Thoracic aorta (tissue), 2 donors: Measurements from ENCODE around the gene HOXC9. TPM values are rescaled to one million over a fixed set of nuclear protein-coding genes. Genes with fewer than 3 reads are reported as not detected.

ENCODE experiments used
- ATAC-seq: fragments of 150-250 bp; one replicate; pipeline ENCODE4 v1.8.0; 2017; ENCODE audit warnings: low read depth; ENCODE audit not compliant: insufficient number of reproducible peaks, low FRiP score
- DNase-seq: peaks from one replicate; pipeline ENCODE4 v3.0.0-alpha.2; 2020; ENCODE audit warnings: low spot score
- H3K27ac ChIP-seq, 2 donors: fragments of 200-600 bp; sonication (generic); 1 replicate in 1 of 2; 2 replicates in 1 of 2; pipeline ENCODE4 v1.5.1; 2016; ENCODE audit warnings: mild to moderate bottlenecking in 2 of 2, moderate library complexity in 2 of 2
- H3K27me3 ChIP-seq: fragments of 200-600 bp; sonication (generic); replicated peaks from 2 replicates; pipeline ENCODE4 v1.6.0; 2016; ENCODE audit warnings: mild to moderate bottlenecking; ENCODE audit not compliant: insufficient read depth
- H3K36me3 ChIP-seq: fragments of 200-600 bp; sonication (generic); one replicate; pipeline ENCODE4 v1.5.1; 2016
- H3K4me1 ChIP-seq, 2 donors: fragments of 200-600 bp; sonication (generic); 1 replicate in 1 of 2; 2 replicates in 1 of 2; pipeline versions ENCODE4 v1.5.1 to v1.6.0; 2016; ENCODE audit warnings: low read depth in 2 of 2, mild to moderate bottlenecking in 1 of 2; ENCODE audit not compliant: control insufficient read depth in 1 of 2
- H3K4me3 ChIP-seq: fragments of 200-600 bp; sonication (generic); 2 replicates; pipeline ENCODE4 v1.5.1; 2016; ENCODE audit warnings: mild to moderate bottlenecking
- H3K9me3 ChIP-seq: fragments of 200-600 bp; sonication (generic); 2 replicates; pipeline ENCODE4 v1.5.1; 2016
- total RNA-seq, 2 donors: library from RNA; depleted of rRNA; stranded (reverse); fragments of >200 nt; gene quantifications; one replicate each; pipeline versions ENCODE4 v1.1.0 to v1.2.3, GENCODE V29; 2016
- TF ChIP-seq, protein P1 (sequence below): fragments of 200-600 bp; sonication (generic); IDR thresholded peaks from one replicate; pipeline ENCODE4 v1.5.1; 2019; ENCODE audit warnings: antibody characterized with exemption

Gene HOXC9
- total RNA-seq, 2 donors from 2014 or later, result not detected

DNA sequence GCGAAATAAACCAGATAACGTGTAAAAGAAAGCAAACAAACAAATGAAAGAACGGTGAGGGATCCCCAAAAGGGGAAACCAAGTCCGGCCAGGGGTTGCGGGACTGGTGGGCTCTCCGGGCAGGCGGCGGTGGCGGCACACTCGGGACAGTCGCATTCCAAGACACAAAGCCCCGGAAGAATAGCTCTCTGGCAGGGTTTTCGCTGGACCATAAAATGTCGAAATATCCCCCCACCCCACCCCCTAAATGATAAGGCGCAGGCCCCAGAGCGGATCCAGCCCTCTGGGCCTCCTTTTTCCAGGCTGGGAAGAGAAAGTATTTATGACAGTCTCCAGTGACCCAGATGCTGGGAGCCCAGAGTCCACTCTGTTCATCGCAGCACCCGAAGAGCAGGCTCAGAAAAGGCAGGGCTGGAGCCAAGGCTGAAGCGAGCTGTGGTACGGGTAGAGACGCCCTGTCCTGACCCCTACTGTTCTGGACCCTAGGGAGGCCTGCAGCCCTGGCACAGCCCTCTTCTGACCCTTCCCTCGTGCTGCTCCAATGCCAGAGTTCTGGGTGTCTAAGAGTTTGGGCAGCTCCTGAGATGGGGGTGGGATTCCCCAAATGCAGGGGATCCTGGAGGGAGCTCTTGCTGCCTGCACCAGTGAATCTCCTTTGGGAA lies 6.7 kb downstream of the HOXC9 start:
- peak overlapping the region; percentile 55 for H3K4me3 ChIP-seq
- ATAC-seq (no peak), DNase-seq (no peak)
- H3K27ac ChIP-seq, result no peak overlapping the region
- H3K4me1 ChIP-seq, result peaks cover 3 to 14% of the 10 kb centered on the region in 2 donors
- H3K27me3 ChIP-seq, result peaks cover 2% of the 10 kb centered on the region
- no peaks in the 10 kb centered on the region for H3K36me3 ChIP-seq
- H3K9me3 ChIP-seq, result no peaks in the 10 kb centered on the region
- TF ChIP-seq, protein P1, sequence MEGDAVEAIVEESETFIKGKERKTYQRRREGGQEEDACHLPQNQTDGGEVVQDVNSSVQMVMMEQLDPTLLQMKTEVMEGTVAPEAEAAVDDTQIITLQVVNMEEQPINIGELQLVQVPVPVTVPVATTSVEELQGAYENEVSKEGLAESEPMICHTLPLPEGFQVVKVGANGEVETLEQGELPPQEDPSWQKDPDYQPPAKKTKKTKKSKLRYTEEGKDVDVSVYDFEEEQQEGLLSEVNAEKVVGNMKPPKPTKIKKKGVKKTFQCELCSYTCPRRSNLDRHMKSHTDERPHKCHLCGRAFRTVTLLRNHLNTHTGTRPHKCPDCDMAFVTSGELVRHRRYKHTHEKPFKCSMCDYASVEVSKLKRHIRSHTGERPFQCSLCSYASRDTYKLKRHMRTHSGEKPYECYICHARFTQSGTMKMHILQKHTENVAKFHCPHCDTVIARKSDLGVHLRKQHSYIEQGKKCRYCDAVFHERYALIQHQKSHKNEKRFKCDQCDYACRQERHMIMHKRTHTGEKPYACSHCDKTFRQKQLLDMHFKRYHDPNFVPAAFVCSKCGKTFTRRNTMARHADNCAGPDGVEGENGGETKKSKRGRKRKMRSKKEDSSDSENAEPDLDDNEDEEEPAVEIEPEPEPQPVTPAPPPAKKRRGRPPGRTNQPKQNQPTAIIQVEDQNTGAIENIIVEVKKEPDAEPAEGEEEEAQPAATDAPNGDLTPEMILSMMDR, result no peak

DNA sequence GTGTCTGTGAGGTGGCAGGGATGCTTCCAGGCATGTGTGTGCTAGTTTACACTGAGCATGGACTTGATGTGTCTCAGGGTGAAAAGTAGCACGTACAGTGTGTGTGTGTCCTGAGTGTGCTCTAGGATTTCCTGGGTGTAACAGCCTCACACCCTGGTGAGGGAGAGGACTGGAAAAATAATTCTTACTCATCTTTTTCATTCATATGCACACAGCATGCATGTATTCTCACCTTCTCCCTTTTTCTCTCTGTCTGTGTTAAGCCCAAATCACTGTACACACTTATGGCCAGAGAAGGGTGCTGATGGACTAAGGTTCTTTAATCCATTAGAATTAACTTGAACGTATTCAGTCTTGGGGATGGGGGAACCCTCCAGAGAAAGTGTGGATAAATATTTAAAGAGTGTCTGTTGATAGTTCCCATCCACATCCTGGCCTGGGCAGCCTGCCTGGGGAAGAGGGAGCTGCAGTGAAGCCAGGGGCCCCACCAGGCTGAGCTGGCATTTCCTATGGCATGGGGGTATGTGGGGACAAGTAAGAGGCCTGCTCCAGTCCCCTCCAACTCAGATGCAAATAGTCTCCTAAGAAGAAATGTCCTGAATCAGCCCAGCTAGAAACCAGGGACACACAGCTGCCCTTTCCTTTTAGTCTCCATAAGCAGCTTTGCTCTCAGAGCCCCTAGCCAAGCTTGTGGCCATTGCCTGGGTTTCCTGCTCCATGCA lies 7.7 kb downstream of the HOXC9 start:
- ATAC-seq (no peak), DNase-seq (no peak)
- no peaks in the 10 kb centered on the region for H3K36me3 ChIP-seq
- no peak overlapping the region for H3K27ac ChIP-seq
- peaks cover 3 to 14% of the 10 kb centered on the region in 2 donors for H3K4me1 ChIP-seq
- no peaks in the 10 kb centered on the region for H3K9me3 ChIP-seq
- H3K27me3 ChIP-seq, result no peaks in the 10 kb centered on the region
- TF ChIP-seq, protein P1, result no peak
- H3K4me3 ChIP-seq, result no peak overlapping the region

DNA sequence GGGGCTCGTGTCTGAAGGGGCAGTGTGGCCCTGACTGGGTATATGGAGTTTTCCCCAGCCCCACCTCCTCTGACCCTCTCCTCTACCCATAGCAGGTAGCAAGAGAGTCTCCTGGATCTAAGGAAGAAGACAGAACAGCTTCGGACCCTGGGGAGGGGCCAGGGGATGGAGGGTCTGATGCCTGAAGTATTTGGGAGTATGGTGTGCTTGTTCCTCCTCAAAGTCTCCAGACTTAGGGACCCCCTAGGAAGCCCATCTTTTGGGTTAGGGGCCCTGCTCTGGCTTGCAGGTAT lies 8.2 kb downstream of the HOXC9 start:
- no peak overlapping the region for H3K4me3 ChIP-seq
- DNase-seq (no peak), ATAC-seq (no peak)
- no peaks in the 10 kb centered on the region for H3K9me3 ChIP-seq
- TF ChIP-seq, protein P1, result no peak
- no peaks in the 10 kb centered on the region for H3K27me3 ChIP-seq
- peaks cover 3 to 14% of the 10 kb centered on the region in 2 donors for H3K4me1 ChIP-seq
- H3K27ac ChIP-seq, result no peak overlapping the region
- H3K36me3 ChIP-seq, result no peaks in the 10 kb centered on the region

DNA sequence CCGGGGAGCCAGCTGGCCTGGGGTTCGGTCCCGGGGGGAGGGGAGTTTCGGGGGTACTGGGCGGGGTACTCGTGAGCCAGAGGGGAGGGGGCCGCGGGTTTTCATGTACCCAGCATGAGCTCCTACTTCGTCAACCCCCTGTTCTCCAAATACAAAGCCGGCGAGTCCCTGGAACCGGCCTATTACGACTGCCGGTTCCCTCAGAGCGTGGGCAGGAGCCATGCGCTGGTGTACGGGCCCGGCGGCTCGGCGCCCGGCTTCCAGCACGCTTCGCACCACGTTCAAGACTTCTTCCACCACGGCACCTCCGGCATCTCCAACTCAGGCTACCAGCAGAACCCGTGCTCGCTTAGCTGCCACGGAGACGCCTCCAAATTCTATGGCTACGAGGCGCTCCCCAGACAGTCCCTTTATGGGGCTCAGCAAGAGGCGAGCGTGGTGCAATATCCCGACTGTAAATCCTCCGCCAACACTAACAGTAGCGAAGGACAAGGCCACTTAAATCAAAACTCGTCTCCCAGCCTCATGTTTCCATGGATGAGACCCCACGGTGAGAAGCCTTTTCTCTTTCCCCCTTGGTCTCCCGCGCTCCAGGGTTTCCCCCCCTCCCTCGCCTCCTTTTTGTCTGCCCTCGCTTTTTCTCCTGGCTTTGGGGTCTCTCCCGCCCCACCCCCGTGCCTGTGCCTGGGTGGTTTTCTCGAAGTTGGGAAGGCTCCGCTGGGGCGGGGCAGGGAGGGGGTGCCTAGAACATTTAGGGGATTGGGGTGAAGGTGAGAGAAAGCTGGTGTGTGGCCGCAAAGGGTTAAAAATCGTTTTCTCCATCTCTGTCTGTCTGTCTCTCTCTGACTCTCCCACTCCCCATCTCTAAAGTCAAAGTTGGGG lies 9.5 kb downstream of the HOXC9 start:
- TF ChIP-seq, protein P1, result no peak
- H3K9me3 ChIP-seq, result no peaks in the 10 kb centered on the region
- peak overlapping the region; percentile 59 for H3K4me3 ChIP-seq
- H3K4me1 ChIP-seq, result peaks cover 3 to 21% of the 10 kb centered on the region in 2 donors
- ATAC-seq, result peak; percentile 4
- H3K27ac ChIP-seq, result peak overlapping the region in 1 of 2 donors; percentile 14
- no peaks in the 10 kb centered on the region for H3K36me3 ChIP-seq
- no peaks in the 10 kb centered on the region for H3K27me3 ChIP-seq
- no peak for DNase-seq
